Measurements from ENCODE around the gene ANTKMT. TPM values are rescaled to one million over a fixed set of nuclear protein-coding genes. Genes with fewer than 3 reads are reported as not detected.
A peak's percentile ranks its signal among the peaks of the same experiment; 100 is the strongest.

The ANTKMT gene, protein sequence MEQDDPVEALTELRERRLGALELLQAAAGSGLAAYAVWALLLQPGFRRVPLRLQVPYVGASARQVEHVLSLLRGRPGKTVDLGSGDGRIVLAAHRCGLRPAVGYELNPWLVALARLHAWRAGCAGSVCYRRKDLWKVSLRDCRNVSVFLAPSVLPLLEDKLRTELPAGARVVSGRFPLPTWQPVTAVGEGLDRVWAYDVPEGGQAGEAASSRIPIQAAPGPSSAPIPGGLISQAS
- total RNA-seq (10 to 100 TPM; 15.9 to 43.9 (median 26.0) TPM), polyA plus RNA-seq (10 to 100 TPM in 1 of 2 donors, not detected in 1; 13.2 TPM)
- long read RNA-seq, donor 1, result 0 reads
- long read RNA-seq, donor 2, transcript FAM173A-207 (5 exons, 1,052 nt), result major isoform, 9 of 13 reads
- long read RNA-seq, donor 2, partial matches to known transcripts, result 0 of 13 reads
- long read RNA-seq, donor 2, other reads (novel, unspliced or antisense), result 0 of 13 reads
- long read RNA-seq, donor 3, transcript FAM173A-204 (4 exons, 800 nt), result minor isoform, 5 of 27 reads
- long read RNA-seq, donor 3, transcript FAM173A-207 (5 exons, 1,052 nt), result major isoform, 9 of 27 reads
- long read RNA-seq, donor 3, partial matches to known transcripts, result 5 of 27 reads
- long read RNA-seq, donor 3, other reads (novel, unspliced or antisense), result 5 of 27 reads

DNA sequence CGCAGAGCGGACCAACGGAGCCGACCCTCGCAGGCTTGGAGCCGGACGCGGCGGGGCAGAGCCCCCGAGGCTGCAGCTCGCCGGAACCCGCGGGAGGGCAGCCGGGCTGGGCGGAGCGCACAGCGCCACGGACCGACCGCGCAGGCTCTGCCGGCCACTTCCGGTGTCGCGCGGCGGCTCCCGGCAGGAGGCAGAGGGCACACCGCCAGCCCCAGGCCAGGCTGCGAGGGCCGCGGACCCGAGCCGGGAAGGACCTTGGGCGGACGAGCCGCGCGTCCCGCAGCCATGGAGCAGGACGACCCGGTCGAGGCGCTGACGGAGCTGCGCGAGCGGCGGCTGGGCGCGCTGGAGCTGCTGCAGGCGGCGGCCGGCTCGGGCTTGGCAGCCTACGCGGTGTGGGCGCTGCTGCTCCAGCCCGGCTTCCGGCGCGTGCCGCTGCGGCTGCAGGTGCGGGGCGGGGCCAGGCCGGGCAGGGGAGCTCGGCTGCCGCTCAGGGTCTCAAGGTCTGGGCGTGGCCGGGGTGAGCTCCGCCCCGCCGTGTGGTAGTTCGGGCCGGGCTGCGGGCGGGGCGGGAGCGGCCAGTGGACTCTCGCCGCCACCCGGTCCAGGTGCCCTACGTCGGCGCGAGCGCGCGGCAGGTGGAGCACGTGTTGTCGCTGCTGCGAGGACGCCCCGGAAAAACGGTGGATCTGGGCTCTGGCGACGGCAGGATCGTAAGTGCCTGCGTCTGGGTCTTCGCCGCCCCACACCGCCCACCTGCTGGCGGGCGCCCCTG, at the start of gene ANTKMT:
TSS of gene ANTKMT (plus strand) at position 157 of the 775 bp plus-strand sequence. CDS start at position 286, 129 bp downstream.
- peak; percentile 75 to 87 (median 81) for DNase-seq
- Histone ChIP-seq H3K27ac (peak within 1 kb of the TSS; percentile 60 to 86), H3K4me3 (peak within 1 kb of the TSS; percentile 47), H3K9me3 (no peaks in the 10 kb centered on the region), H3K27me3 (peaks cover 2% of the 10 kb centered on the region), H3K36me3 (no peaks in the 10 kb centered on the region), H3K4me1 (ENCODE audit: insufficient read depth) (peaks cover 16% of the 10 kb centered on the region)
- intact Hi-C loops (cut with DNase I), result no loop called here
- TF ChIP-seq EP300 (IDR thresholded peaks at IDR 0.05) (no peak), POLR2A (IDR thresholded peaks at IDR 0.05) (peak; percentile 42)
- TF ChIP-seq, protein P1, sequence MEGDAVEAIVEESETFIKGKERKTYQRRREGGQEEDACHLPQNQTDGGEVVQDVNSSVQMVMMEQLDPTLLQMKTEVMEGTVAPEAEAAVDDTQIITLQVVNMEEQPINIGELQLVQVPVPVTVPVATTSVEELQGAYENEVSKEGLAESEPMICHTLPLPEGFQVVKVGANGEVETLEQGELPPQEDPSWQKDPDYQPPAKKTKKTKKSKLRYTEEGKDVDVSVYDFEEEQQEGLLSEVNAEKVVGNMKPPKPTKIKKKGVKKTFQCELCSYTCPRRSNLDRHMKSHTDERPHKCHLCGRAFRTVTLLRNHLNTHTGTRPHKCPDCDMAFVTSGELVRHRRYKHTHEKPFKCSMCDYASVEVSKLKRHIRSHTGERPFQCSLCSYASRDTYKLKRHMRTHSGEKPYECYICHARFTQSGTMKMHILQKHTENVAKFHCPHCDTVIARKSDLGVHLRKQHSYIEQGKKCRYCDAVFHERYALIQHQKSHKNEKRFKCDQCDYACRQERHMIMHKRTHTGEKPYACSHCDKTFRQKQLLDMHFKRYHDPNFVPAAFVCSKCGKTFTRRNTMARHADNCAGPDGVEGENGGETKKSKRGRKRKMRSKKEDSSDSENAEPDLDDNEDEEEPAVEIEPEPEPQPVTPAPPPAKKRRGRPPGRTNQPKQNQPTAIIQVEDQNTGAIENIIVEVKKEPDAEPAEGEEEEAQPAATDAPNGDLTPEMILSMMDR (IDR thresholded peaks at IDR 0.05), result peak in 2 of 3 donors; percentile 46 to 55
- WGBS, 3 donors, result 5 to 11% (median 7%) methylated on average over 60 to 106 of the region's 106 CpGs

DNA sequence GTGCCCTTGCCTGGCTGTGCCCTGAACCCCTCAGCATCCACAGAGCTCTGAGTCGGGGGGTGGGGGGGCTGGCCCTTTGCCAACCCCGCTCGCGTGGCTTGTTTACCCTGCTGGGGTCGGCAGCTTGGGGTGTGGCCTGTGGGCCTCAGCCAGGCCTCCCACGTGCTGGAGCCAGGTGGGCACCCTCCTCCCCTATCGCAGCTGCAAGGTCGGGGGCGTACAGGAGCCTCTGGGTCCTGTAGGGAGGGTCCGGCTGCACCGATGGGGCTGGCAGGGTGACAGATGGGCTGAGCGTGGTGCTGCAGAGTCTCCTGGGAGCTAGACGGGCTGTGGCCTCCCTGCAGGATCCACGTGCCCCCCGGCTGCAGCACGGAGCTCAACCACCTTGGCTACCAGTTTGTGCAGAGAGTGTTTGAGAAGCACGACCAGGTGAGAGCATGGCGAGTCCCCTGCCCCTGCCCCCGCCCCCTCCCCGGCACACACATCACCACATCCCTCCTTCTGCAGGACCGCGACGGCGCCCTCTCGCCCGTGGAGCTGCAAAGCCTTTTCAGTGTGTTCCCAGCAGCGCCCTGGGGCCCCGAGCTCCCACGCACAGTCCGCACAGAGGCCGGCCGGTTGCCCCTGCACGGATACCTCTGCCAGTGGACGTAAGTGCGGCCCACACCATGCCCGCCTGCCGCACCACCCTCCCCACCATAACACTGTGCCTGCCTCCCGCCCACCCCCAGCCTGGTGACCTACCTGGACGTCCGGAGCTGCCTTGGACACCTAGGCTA, 49.4 kb upstream of the ANTKMT start:
- Histone ChIP-seq H3K4me3 (no peak overlapping the region), H3K27me3 (no peaks in the 10 kb centered on the region), H3K4me1 (ENCODE audit: insufficient read depth) (peaks cover 15% of the 10 kb centered on the region), H3K27ac (no peak overlapping the region), H3K36me3 (no peaks in the 10 kb centered on the region), H3K9me3 (no peaks in the 10 kb centered on the region)
- intact Hi-C loops (cut with DNase I), result no loop called here
- TF ChIP-seq EP300 (IDR thresholded peaks at IDR 0.05), result no peak
- TF ChIP-seq, protein P1 (IDR thresholded peaks at IDR 0.05), result no peak
- no peak for TF ChIP-seq POLR2A (IDR thresholded peaks at IDR 0.05)
- no peak for DNase-seq
- 75 to 77% (median 76%) methylated on average over 28 to 40 of the region's 40 CpGs for WGBS, 3 donors

DNA sequence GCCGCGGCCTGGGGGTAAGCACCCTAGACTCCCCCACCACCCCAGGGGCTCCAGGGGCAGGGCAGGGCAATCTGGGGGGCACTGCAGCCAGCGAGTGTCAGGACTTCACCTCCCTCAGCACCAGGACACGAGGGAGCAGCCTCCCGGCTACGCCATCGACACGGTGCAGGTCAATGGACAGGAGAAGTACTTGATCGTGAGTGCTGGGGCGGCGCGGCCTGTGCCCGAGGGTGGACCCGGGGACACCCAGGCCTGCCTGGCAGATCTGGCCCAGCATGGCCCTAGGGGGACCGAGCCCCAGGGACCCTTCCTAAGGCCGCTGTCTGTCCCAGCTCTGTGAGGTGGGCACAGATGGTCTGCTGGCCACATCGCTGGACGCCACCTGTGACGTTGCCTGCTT, 48.6 kb upstream of the ANTKMT start:
- no peaks in the 10 kb centered on the region for H3K36me3 ChIP-seq
- TF ChIP-seq POLR2A (IDR thresholded peaks at IDR 0.05), result no peak
- TF ChIP-seq, protein P1 (IDR thresholded peaks at IDR 0.05), result no peak
- no peak for TF ChIP-seq EP300 (IDR thresholded peaks at IDR 0.05)
- H3K27me3 ChIP-seq, result no peaks in the 10 kb centered on the region
- intact Hi-C loops (cut with DNase I), result no loop called here
- no peaks in the 10 kb centered on the region for H3K9me3 ChIP-seq
- 90 to 94% (median 91%) methylated on average over 13 to 19 of the region's 19 CpGs for WGBS, 3 donors
- peaks cover 13% of the 10 kb centered on the region for H3K4me1 ChIP-seq (ENCODE audit: insufficient read depth)
- no peak overlapping the region for H3K27ac ChIP-seq
- DNase-seq, result no peak
- H3K4me3 ChIP-seq, result no peak overlapping the region

DNA sequence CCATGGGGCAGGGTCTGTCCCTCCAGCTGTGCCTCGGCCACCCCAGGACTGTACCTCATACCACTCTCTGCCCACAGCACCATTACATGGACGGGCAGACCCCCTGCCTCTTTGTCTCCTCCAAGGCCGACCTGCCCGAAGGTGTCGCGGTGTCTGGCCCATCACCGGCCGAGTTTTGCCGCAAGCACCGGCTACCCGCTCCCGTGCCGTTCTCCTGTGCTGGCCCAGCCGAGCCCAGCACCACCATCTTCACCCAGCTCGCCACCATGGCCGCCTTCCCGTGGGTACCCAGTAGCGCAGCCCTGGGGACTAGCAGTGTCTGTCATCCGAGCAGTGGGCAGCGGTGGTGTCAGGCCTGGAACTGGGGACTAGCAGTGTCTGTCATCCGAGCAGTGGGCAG, 48.1 kb upstream of the ANTKMT start:
- DNase-seq, result no peak
- Histone ChIP-seq H3K27me3 (no peaks in the 10 kb centered on the region), H3K9me3 (no peaks in the 10 kb centered on the region), H3K36me3 (no peaks in the 10 kb centered on the region), H3K4me3 (no peak overlapping the region), H3K27ac (no peak overlapping the region), H3K4me1 (ENCODE audit: insufficient read depth) (peaks cover 12% of the 10 kb centered on the region)
- intact Hi-C loops (cut with DNase I), result no loop called here
- WGBS, 3 donors, result 93 to 94% (median 93%) methylated on average over 16 to 21 of the region's 21 CpGs
- TF ChIP-seq, protein P1 (IDR thresholded peaks at IDR 0.05), result no peak
- TF ChIP-seq POLR2A (IDR thresholded peaks at IDR 0.05), result no peak
- TF ChIP-seq EP300 (IDR thresholded peaks at IDR 0.05), result no peak
